ENCODE results near the gene RTL9. TPM values are rescaled to one million over a fixed set of nuclear protein-coding genes. Genes with fewer than 3 reads are reported as not detected.

RTL9 gene
- 0.04 and 0.08 TPM in 2 replicates for total RNA-seq

DNA sequence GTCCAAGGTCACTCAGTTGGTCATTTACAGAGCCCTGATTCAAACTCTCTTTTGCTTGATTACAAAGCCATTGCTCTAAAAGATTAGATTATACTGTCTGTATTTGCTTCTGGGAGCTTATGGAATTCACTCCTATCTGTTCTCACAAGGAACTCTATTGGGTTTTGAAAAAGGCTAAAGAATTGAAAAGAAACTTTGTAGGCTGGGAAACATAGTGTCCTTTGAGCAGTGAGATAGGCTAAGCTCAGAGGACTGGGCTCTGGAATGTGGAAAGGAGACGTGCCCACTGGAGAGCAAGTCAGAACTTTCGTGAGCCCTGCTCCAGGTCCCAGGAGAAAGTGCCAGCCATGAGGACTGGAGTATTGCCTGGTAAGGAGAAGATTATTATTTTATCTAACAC lies at the start of gene RTL9:
Gene RTL9, plus strand, starts transcription at position 301 of the 400 bp plus-strand sequence. CDS start 91,770 bp downstream, outside the sequence.

DNA sequence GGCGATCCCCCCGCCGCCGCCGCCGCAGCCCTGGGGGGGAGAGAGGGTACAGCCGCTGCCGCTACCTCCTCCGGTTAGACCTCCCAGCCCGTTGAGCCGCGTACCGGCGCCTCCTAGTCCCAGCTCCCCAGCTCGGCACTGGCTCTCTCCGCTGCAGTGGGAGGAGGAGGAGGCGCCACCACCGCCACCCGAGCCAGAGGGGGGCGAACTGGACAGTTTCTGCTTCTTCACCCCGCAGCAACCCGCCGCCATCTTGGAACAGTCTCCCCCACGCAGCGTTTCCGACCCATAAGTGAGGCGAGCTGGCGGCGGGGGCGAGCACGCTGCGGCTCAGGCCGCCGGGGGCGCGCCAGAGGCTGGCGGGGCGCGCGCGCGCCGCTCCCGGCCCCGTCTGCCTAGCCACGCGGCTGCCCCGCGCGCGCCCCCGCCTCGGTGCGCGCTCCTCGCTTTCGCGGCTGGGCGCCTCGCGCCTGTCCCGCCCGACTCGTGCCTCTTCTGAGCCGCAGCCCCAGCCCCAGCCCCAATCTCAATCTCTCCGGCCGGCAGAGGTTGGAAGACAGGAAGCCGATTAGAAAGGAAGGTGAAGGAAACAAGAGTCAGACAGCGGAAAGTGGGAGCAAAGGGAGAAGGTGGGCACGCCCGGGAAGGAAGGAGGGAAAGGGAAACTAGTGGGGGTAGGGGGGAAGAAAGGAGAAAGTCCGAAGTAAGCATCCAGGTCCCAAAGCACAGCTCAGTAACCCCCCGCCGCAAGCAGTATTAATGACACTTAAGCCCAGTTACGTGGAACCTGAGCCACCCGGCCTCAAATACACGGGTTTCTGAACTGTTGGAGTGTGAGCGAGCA lies 40.6 kb upstream of the RTL9 start, which contains the start of gene AMMECR1:
Gene AMMECR1, minus strand, starts transcription at position 266 of the 844 bp plus-strand sequence. Its CDS starts 14 bp downstream, at position 252.

Other genes with a start within 250 kb of the RTL9 start
- gene AMMECR1, start 40.8 kb upstream of the RTL9 start, total RNA-seq: 12.2 and 12.4 TPM in 2 replicates

Measured in hair follicular keratinocyte (primary cell).